K562 (cell line): ENCODE measurements around the gene C10orf95. TPM values are rescaled to one million over a fixed set of nuclear protein-coding genes. Genes with fewer than 3 reads are reported as not detected.

ENCODE experiments used
- ATF1 ChIP-seq, 2 experiments: fragments of 450-650 bp in 1 of 2; IDR thresholded peaks; 2 replicates each; pipeline ENCODE4 v1.6.1; 2016; ENCODE audit warnings: missing compliant biosample characterization in 1 of 2, missing genetic modification characterization in 1 of 2
- ATF7 ChIP-seq: fragments of 450-650 bp; IDR thresholded peaks from 2 replicates; pipeline ENCODE4 v1.7.1; 2014; ENCODE audit warnings: mild to moderate bottlenecking, moderate library complexity
- BRF1 ChIP-seq: IDR thresholded peaks from 3 replicates; pipeline ENCODE4 v1.6.1; 2011; ENCODE audit warnings: borderline replicate concordance, mild to moderate bottlenecking; ENCODE audit not compliant: insufficient read length; ENCODE audit errors: extremely low read depth
- CTCF ChIP-seq, 3 experiments: IDR thresholded peaks in 2 of 3; conservative IDR thresholded peaks in 1 of 3; 2 replicates each; pipeline ENCODE4 v1.5.1; 2011 to 2012; ENCODE audit warnings: low read length in 3 of 3, mild to moderate bottlenecking in 3 of 3, control low read depth in 2 of 3, improper control_type of control experiment in 1 of 3, inconsistent platforms in 1 of 3, low read depth in 1 of 3, mixed read lengths in 1 of 3, moderate library complexity in 1 of 3; ENCODE audit not compliant: insufficient read depth in 2 of 3
- DPF2 ChIP-seq: fragments of 450-650 bp; IDR thresholded peaks from 2 replicates; pipeline ENCODE4 v1.6.1; 2016
- HNRNPK ChIP-seq: fragments of 200-400 bp; formaldehyde crosslinking; IDR thresholded peaks from one replicate; pipeline ENCODE4 v1.6.1; 2018; ENCODE audit warnings: mild to moderate bottlenecking, low read depth, low read length; ENCODE audit not compliant: poor library complexity, severe bottlenecking
- ILK ChIP-seq: fragments of 450-650 bp; IDR thresholded peaks from 2 replicates; pipeline ENCODE4 v1.6.1; 2016; ENCODE audit warnings: missing genetic modification characterization, low read depth, mild to moderate bottlenecking, missing compliant biosample characterization, moderate library complexity, borderline replicate concordance
- MTA1 ChIP-seq: fragments of 450-650 bp; IDR thresholded peaks from 2 replicates; pipeline ENCODE4 v1.6.1; 2017; ENCODE audit warnings: borderline replicate concordance
- TAF1 ChIP-seq: IDR thresholded peaks from 2 replicates; pipeline ENCODE4 v1.6.1; 2011; ENCODE audit warnings: mild to moderate bottlenecking, low read length, moderate library complexity; ENCODE audit not compliant: insufficient read depth, control insufficient read depth, severe bottlenecking; ENCODE audit errors: extremely low read depth
- TCF3 ChIP-seq: sonication (generic); formaldehyde crosslinking; IDR thresholded peaks from 2 replicates; pipeline ENCODE4 v1.4.0; 2020; ENCODE audit warnings: mild to moderate bottlenecking, missing genetic modification reagents
- ZNF589 ChIP-seq: fragments of 200-800 bp; sonication (Bioruptor generic); IDR thresholded peaks from 2 replicates; pipeline ENCODE4 v1.6.1; 2016; ENCODE audit warnings: low read depth, missing genetic modification characterization, missing compliant biosample characterization
- polyA plus RNA-seq, 8 experiments: library from polyadenylated mRNA; depleted of rRNA in 4 of 8; stranded (reverse) in 5 of 8; unstranded in 3 of 8; fragments of >200 nt; fragmentation: Nextera tagmentation in 2 of 8; fragmentation: Illumina TruSeq in 1 of 8; extraction: Ambion mirVana in 2 of 8; extraction: Trizol in 1 of 8; gene quantifications; 2 replicates each; pipeline versions ENCODE4 v1.2.1 to v1.2.3, GENCODE V29; 2011 to 2014; ENCODE audit warnings: inconsistent platforms in 1 of 8, missing spikeins in 1 of 8
- total RNA-seq, 7 experiments: library from RNA; depleted of rRNA in 6 of 7; stranded (reverse); fragments of >200 nt in 6 of 7; fragmentation: Illumina TruSeq in 2 of 7; extraction: Trizol in 2 of 7; gene quantifications; 2 replicates each; pipeline versions ENCODE4 v1.2.1 to v1.2.3, GENCODE V29; 2011 to 2021; ENCODE audit warnings: low replicate concordance in 1 of 7
- TF ChIP-seq, protein P1 (sequence below), 2 experiments: fragments of 450-650 bp; formaldehyde crosslinking in 1 of 2; IDR thresholded peaks; 2 replicates each; pipeline versions ENCODE4 v1.4.0 to v1.6.1; 2014 to 2020; ENCODE audit warnings: mild to moderate bottlenecking in 2 of 2, borderline replicate concordance in 1 of 2, low read depth in 1 of 2
- TF ChIP-seq, protein P2 (sequence below): IDR thresholded peaks from 2 replicates; pipeline ENCODE4 v1.6.1; 2011; ENCODE audit warnings: borderline replicate concordance, low read depth, mild to moderate bottlenecking, moderate library complexity, low read length; ENCODE audit not compliant: insufficient read depth, poor library complexity, severe bottlenecking

Gene C10orf95
- total and polyA plus RNA-seq, 9 of the 15 experiments (the other 6 are each of a cell fraction or from before 2014, with no cell fraction given) = 0.03 to 0.41 (median 0.17) TPM; not detected in 1

DNA sequence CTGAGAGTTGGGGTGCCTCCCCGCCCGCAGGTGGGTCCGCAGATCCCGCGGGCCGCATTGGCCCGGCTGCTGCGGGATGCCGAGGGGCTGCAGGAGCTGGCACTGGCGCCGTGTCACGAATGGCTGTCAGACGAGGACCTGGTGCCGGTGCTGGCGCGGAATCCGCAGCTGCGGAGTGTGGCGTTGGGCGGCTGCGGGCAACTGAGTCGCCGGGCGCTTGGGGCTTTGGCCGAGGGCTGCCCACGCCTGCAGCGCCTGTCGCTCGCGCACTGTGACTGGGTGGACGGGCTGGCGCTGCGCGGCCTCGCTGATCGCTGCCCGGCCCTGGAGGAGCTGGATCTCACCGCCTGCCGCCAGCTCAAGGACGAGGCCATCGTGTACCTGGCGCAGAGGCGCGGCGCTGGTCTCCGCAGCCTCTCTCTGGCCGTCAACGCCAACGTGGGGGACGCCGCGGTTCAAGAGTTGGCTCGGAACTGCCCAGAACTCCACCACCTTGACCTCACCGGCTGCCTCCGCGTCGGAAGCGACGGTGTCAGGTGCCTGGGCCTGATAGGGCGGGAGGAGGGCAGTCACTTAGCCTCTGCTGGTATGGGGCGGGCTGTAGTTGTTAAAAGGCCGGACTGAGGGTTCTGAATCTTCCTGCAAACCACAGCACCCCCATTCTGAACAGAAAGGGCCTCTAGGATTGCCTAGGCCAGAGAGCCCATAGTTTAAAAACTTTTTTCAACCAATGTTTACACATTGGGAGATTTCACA lies 29.4 kb downstream of the C10orf95 start (continued):
- no peak for TF ChIP-seq BRF1
- TF ChIP-seq MTA1 = no peak
- peak; percentile 31 for TF ChIP-seq TAF1
- no peak for TF ChIP-seq ATF1 (CRISPR knock-in tag; IDR thresholded peaks at IDR 0.05)
- no peak for TF ChIP-seq ATF1 (tag; IDR thresholded peaks at IDR 0.05)
- TF ChIP-seq HNRNPK = no peak
- TF ChIP-seq, protein P1, sequence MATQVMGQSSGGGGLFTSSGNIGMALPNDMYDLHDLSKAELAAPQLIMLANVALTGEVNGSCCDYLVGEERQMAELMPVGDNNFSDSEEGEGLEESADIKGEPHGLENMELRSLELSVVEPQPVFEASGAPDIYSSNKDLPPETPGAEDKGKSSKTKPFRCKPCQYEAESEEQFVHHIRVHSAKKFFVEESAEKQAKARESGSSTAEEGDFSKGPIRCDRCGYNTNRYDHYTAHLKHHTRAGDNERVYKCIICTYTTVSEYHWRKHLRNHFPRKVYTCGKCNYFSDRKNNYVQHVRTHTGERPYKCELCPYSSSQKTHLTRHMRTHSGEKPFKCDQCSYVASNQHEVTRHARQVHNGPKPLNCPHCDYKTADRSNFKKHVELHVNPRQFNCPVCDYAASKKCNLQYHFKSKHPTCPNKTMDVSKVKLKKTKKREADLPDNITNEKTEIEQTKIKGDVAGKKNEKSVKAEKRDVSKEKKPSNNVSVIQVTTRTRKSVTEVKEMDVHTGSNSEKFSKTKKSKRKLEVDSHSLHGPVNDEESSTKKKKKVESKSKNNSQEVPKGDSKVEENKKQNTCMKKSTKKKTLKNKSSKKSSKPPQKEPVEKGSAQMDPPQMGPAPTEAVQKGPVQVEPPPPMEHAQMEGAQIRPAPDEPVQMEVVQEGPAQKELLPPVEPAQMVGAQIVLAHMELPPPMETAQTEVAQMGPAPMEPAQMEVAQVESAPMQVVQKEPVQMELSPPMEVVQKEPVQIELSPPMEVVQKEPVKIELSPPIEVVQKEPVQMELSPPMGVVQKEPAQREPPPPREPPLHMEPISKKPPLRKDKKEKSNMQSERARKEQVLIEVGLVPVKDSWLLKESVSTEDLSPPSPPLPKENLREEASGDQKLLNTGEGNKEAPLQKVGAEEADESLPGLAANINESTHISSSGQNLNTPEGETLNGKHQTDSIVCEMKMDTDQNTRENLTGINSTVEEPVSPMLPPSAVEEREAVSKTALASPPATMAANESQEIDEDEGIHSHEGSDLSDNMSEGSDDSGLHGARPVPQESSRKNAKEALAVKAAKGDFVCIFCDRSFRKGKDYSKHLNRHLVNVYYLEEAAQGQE (IDR thresholded peaks at IDR 0.05; ENCODE audit: borderline replicate concordance) = peak; percentile 46; the same call in 1 of the 2 replicates
- TF ChIP-seq, protein P1 (CRISPR knock-in tag; IDR thresholded peaks at IDR 0.05; ENCODE audit: low read depth) = no peak
- no peak for TF ChIP-seq CTCF (IDR thresholded peaks at IDR 0.05 in 2 of 3, conservative IDR thresholded peaks at IDR 0.05 in 1 of 3; ENCODE audit: insufficient read depth in 2 of 3, low read depth in 1 of 3, low read length in 3 of 3)
- no peak for TF ChIP-seq DPF2
- no peak for TF ChIP-seq ZNF589 (CRISPR knock-in tag)
- no peak for TF ChIP-seq ATF7
- TF ChIP-seq TCF3 (CRISPR knock-in tag) = peak; percentile 64
- TF ChIP-seq, protein P2, sequence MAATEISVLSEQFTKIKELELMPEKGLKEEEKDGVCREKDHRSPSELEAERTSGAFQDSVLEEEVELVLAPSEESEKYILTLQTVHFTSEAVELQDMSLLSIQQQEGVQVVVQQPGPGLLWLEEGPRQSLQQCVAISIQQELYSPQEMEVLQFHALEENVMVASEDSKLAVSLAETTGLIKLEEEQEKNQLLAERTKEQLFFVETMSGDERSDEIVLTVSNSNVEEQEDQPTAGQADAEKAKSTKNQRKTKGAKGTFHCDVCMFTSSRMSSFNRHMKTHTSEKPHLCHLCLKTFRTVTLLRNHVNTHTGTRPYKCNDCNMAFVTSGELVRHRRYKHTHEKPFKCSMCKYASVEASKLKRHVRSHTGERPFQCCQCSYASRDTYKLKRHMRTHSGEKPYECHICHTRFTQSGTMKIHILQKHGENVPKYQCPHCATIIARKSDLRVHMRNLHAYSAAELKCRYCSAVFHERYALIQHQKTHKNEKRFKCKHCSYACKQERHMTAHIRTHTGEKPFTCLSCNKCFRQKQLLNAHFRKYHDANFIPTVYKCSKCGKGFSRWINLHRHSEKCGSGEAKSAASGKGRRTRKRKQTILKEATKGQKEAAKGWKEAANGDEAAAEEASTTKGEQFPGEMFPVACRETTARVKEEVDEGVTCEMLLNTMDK = no peak
- no peak for TF ChIP-seq ILK
